Epithelial cell of proximal tubule (primary cell): Measurements from ENCODE around the gene PCGF1. TPM values are rescaled to one million over a fixed set of nuclear protein-coding genes. Genes with fewer than 3 reads are reported as not detected.

Experiments used
- DNase-seq: peaks from one replicate; pipeline ENCODE4 v3.0.0-alpha.2; 2011; ENCODE audit warnings: low read depth
- H3K4me3 ChIP-seq: 2 replicates; pipeline ENCODE4 v1.5.1; 2011; ENCODE audit warnings: low read depth, mild to moderate bottlenecking, low read length
- total RNA-seq: library from RNA; depleted of rRNA; stranded (reverse); fragments of >200 nt; gene quantifications from 2 replicates; pipeline ENCODE4 v1.2.3, GENCODE V29; 2015
- TF ChIP-seq, protein P1 (sequence below): conservative IDR thresholded peaks from 2 replicates; pipeline ENCODE4 v1.5.1; 2012; ENCODE audit warnings: low read depth, mild to moderate bottlenecking, low read length

Gene PCGF1
- total RNA-seq, 1 donor from 2014 or later = 16.3 TPM

DNA sequence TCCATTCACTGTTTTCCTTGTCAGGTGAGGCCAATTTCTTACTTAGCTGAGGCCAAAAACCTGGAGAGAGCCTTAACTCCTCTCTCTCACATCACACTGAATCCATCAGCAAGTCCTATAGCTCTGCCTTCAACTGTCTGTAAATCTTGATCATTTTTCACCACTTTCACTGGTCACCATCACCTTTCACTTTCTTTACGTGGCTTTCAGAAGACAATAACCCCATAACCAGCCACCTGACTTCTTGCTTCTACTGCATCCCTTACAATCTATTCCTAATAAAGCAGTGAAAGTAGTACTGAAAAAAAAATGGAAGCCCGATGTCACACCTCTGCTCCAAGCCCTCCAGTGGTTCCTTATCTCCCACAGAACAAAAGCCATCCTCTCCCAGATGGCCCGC is 38.5 kb upstream of the PCGF1 start:
- no peak overlapping the region for H3K4me3 ChIP-seq
- TF ChIP-seq, protein P1, sequence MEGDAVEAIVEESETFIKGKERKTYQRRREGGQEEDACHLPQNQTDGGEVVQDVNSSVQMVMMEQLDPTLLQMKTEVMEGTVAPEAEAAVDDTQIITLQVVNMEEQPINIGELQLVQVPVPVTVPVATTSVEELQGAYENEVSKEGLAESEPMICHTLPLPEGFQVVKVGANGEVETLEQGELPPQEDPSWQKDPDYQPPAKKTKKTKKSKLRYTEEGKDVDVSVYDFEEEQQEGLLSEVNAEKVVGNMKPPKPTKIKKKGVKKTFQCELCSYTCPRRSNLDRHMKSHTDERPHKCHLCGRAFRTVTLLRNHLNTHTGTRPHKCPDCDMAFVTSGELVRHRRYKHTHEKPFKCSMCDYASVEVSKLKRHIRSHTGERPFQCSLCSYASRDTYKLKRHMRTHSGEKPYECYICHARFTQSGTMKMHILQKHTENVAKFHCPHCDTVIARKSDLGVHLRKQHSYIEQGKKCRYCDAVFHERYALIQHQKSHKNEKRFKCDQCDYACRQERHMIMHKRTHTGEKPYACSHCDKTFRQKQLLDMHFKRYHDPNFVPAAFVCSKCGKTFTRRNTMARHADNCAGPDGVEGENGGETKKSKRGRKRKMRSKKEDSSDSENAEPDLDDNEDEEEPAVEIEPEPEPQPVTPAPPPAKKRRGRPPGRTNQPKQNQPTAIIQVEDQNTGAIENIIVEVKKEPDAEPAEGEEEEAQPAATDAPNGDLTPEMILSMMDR = no peak
- no peak for DNase-seq

- TF ChIP-seq, protein P1 = peak; percentile 41
- no peak for DNase-seq
- H3K4me3 ChIP-seq = no peak overlapping the region
Observed at GRCh38 chr2:74544634-74545033, 37.1 kb upstream of the PCGF1 start.

- TF ChIP-seq, protein P1 = no peak
- DNase-seq = no peak
- H3K4me3 ChIP-seq = no peak overlapping the region
Observed at GRCh38 chr2:74542978-74543377, 35.5 kb upstream of the PCGF1 start.

GRCh38 chr2:74540291-74540690 is 32.8 kb upstream of the PCGF1 start:
- H3K4me3 ChIP-seq = no peak overlapping the region
- DNase-seq = no peak
- TF ChIP-seq, protein P1 = no peak

GRCh38 chr2:74538881-74539339 is 31.4 kb upstream of the PCGF1 start:
- H3K4me3 ChIP-seq = no peak overlapping the region
- TF ChIP-seq, protein P1 = no peak
- DNase-seq = no peak

DNA sequence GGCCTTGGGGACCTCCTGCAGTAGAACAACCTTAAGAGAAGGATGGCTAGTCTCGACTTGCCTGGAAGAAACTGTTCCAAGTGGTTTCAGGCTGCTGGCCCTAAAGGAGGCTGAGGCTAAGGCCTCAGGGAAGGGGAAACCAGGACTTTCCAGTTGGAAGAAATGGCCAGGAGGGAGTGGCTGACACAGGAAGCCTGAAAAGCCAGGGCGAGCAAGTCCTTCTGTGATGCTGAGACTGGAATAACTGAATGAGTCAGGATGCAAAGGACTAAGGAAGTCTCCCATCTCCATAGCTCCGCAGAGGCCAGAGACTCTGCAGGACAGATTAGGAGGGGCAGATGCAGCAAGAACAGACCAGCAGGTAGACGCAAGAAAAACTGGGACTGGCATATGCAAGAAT is 29.6 kb upstream of the PCGF1 start:
- no peak overlapping the region for H3K4me3 ChIP-seq
- no peak for DNase-seq
- TF ChIP-seq, protein P1 = no peak

- H3K4me3 ChIP-seq = no peak overlapping the region
- no peak for DNase-seq
- TF ChIP-seq, protein P1 = no peak
Observed at GRCh38 chr2:74536166-74536950, 28.9 kb upstream of the PCGF1 start.
